Measurements from ENCODE around the gene BTBD7.
"Not testable (repeated sequence)": the region's sequence is repeated elsewhere in the genome, so short reads cannot be mapped to it uniquely, and the experiment has no call there.

The BTBD7 gene

DNA sequence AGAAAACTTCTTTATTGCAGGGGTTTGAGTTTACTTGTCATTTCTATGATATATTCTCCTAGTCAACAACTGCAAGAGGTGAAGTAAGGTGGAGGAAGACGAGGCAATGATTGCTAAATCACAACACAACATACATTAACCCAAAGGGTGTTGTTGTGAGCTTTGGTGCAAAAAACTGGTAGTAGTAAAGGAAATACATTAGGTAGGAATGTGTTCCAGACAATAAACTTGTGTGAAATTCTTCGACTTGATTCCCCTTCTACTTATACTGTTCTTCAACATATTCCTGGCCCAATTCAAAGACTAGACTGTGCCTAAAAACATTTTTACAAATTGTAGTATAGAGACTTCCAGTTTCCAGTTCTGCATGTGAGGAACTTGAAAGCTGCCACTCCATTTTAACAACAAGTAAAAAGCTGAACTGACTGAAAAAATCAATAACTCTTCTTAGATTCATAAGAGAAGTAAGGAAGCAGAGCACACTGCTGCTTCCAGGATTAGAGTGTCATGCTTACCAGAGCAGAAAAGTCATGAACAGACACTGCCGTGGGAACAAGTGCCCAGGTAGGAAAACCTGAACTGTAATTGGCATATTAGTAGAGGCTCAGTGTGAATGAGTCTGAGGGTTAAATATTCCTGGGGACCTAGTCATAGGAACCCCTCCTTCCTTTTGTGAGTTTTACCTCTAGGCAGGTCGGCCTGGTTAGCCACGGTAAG, 36.3 kb upstream of the BTBD7 start:
- no peak overlapping the region for H3K4me3 ChIP-seq (ENCODE audit: low read length)
- TF ChIP-seq, protein P1, sequence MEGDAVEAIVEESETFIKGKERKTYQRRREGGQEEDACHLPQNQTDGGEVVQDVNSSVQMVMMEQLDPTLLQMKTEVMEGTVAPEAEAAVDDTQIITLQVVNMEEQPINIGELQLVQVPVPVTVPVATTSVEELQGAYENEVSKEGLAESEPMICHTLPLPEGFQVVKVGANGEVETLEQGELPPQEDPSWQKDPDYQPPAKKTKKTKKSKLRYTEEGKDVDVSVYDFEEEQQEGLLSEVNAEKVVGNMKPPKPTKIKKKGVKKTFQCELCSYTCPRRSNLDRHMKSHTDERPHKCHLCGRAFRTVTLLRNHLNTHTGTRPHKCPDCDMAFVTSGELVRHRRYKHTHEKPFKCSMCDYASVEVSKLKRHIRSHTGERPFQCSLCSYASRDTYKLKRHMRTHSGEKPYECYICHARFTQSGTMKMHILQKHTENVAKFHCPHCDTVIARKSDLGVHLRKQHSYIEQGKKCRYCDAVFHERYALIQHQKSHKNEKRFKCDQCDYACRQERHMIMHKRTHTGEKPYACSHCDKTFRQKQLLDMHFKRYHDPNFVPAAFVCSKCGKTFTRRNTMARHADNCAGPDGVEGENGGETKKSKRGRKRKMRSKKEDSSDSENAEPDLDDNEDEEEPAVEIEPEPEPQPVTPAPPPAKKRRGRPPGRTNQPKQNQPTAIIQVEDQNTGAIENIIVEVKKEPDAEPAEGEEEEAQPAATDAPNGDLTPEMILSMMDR (conservative IDR thresholded peaks at IDR 0.05; ENCODE audit: low read length): no peak
- DNase-seq (ENCODE audit: low read depth): no peak

DNA sequence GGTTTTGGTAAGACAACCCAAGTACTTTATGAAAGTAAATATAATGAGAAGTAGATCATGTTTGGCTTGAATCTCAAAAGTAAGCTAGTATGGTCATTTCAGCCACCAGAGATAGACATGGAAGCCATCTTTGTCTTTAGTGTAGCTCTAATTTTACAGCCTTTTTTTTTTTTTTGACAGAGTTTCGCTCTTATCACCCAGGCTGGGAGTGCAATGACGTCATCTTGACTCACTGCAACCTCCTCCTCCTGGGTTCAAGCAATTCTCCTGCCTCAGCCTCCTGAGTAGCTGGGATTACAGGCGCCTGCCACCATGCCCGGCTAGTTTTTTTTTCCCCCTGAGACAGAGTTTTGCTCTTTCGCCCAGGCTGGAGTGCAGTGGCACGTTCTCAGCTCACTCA, 22.0 kb upstream of the BTBD7 start:
- H3K4me3 ChIP-seq (ENCODE audit: low read length); DNase-seq (ENCODE audit: low read depth): not testable (repeated sequence)

DNA sequence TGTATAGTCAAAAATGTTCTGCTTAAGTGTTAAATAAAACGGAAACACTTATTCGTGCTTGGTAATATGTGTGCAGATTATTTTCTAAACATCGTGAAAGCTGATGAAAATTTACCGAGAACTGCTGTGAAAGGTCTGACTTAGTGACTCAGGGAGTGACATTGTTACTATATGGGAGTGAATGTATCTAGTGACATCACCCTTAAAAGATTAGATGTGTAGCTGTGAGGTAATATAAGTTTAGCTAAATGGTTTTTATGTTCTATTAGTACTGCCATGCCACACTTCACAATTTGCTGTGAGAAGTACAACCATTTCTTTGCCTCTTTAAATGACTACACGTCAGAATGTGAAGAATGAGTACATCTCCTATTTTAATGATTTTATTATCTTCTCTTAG, 15.5 kb upstream of the BTBD7 start:
- DNase-seq (ENCODE audit: low read depth): no peak
- TF ChIP-seq, protein P1 (conservative IDR thresholded peaks at IDR 0.05; ENCODE audit: low read length): no peak
- no peak overlapping the region for H3K4me3 ChIP-seq (ENCODE audit: low read length)

DNA sequence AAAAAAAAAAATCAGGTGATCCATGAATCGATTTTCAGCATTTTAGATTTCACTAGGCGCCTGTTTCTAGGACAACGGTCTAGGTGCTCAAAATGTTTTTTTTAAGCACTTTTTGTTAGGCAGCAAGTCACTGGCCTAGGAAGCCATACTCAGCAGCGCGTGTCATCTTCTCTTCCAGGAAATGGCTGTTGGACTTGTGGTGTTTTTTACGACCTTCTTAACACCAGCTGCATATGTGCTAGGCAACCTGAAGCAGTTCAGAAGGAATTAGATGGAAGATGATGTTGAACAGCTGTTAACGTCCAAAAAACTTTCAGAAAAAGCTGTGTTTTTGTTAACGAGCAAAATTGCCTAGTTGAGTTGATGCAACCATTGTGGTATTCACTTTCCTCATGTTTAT, 15.0 kb upstream of the BTBD7 start:
- no peak overlapping the region for H3K4me3 ChIP-seq (ENCODE audit: low read length)
- DNase-seq (ENCODE audit: low read depth): no peak
- TF ChIP-seq, protein P1 (conservative IDR thresholded peaks at IDR 0.05; ENCODE audit: low read length): no peak

DNA sequence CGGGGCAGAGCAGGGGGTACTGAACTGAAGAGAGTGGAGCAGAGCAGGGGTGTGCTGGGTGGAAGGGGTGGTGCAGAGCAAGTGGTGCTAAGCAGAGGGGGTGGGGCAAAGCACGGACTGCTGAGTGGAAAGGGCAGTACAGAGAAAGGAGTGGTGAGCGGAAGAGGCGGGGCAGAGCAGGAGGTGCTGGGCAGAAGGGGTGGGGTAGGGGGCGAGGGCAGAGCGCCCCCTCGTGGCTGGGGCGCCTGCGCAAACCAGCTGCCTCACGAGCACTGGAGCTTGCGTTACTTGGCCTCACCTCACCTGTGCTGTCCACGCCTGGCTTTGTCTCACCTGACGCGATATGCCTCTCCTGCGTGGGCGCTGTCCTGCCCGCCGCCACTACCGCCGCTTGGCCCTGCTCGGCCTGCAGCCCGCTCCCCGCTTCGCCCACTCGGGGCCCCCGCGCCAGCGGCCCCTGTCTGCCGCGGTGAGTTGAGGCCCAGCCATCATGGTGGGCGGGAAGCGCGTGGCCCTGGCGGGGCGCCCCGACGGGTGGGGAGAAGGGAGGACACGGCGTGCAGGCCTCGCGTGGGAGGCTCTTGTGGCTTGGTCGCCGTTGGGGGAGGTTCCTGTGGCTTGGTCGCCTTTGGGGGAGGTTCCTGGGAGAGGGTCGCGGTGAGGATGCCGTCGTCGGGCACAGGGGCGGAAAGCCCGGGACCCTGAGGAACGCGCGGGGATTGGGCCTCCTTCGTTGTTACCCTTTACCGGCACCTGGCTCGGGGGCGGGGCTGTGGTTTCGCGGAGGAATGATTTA, 14.3 kb upstream of the BTBD7 start, which contains the start of gene COX8C:
COX8C (plus strand) TSS at position 257 of the 796 bp plus-strand sequence; CDS start at position 344, 87 bp downstream.
- TF ChIP-seq, protein P1 (conservative IDR thresholded peaks at IDR 0.05; ENCODE audit: low read length): no peak
- no peak for DNase-seq (ENCODE audit: low read depth)
- no peak within 1 kb of the TSS for H3K4me3 ChIP-seq (ENCODE audit: low read length)

DNA sequence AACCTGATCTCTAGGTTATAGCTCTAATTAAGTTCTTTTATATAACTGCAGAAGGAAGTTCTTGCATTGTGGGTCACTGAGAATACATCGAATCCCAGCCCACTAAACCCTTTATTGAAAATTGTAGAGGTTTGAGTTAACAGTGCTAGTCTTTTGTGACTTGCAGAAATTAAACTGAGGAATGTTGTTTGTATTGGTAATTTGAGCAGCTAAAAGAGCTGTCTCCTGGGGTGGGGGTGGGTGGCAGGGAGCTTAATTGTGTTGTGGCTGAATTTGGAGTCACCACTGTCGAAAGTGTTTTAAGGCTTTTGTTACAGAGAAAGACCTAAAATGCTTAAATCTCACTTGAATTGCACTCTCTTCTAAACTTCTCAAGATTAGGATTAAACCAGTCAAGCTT, 11.0 kb upstream of the BTBD7 start:
- TF ChIP-seq, protein P1 (conservative IDR thresholded peaks at IDR 0.05; ENCODE audit: low read length): no peak
- no peak overlapping the region for H3K4me3 ChIP-seq (ENCODE audit: low read length)
- no peak for DNase-seq (ENCODE audit: low read depth)

DNA sequence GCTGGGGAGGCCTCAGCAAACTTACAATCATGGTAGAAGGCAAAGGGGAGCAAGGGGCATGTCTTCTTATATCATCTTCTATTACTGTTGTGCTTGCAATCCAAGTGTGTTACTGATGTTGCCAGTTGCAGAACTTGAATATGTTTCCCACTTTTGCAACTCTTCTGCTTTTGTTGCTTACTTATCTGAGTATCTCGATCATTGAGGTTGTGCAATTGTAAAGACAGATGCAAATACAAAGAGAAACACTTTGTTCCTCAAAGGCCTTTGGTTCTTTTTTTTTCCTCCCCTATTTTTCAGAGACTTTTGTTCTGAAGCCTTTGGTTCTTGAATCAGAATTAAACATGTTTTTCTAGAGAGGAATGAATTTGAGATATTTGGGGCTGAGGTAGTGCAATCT, 10.4 kb upstream of the BTBD7 start:
- no peak for DNase-seq (ENCODE audit: low read depth)
- TF ChIP-seq, protein P1 (conservative IDR thresholded peaks at IDR 0.05; ENCODE audit: low read length): no peak
- H3K4me3 ChIP-seq (ENCODE audit: low read length): no peak overlapping the region
